CD4-positive, alpha-beta T cell (primary cell): ENCODE results near the gene SLC25A47. TPM values are rescaled to one million over a fixed set of nuclear protein-coding genes. Genes with fewer than 3 reads are reported as not detected.

Source experiments
- ATAC-seq: fragments of 200-7000 bp; cut with Tn5 transposase; one replicate; pipeline ENCODE4 v1.10.0; 2022; ENCODE audit warnings: mild to moderate bottlenecking; ENCODE audit not compliant: poor library complexity
- CTCF ChIA-PET: fragments of 350-600 bp; sonication (Branson Sonifier 250); formaldehyde crosslinking; loops from one replicate; lab custom pipeline; 2021; ENCODE audit warnings: antibody characterized with exemption, inconsistent platforms; lab: Charles Lee
- POLR2A ChIA-PET: fragments of 350-600 bp; sonication (Branson Sonifier 250); formaldehyde crosslinking; loops from one replicate; lab custom pipeline; 2021; ENCODE audit warnings: antibody characterized with exemption, inconsistent platforms; lab: Charles Lee
- DNase-seq, 14 experiments: peaks; one replicate each; pipeline ENCODE4 v3.0.0-alpha.2; 2013 to 2020; ENCODE audit warnings: mixed read lengths in 2 of 14
- H3K27ac ChIP-seq, 2 donors: one replicate each; pipeline versions ENCODE4 v1.5.1 to v1.7.0; 2013; ENCODE audit warnings: low read length in 2 of 2, low read depth in 1 of 2, mild to moderate bottlenecking in 1 of 2
- H3K27me3 ChIP-seq, 2 experiments: 1 replicate in 1 of 2; 2 replicates in 1 of 2; pipeline versions ENCODE4 v1.6.1 to v1.7.0; 2013; ENCODE audit warnings: low read length in 2 of 2, control low read depth in 1 of 2, mild to moderate bottlenecking in 1 of 2, moderate library complexity in 1 of 2; ENCODE audit not compliant: insufficient read depth in 2 of 2, control insufficient read depth in 1 of 2
- H3K36me3 ChIP-seq: one replicate; pipeline ENCODE4 v1.6.1; 2013; ENCODE audit warnings: low read length, control low read depth; ENCODE audit not compliant: insufficient read depth
- H3K4me1 ChIP-seq: one replicate; pipeline ENCODE4 v1.6.1; 2013; ENCODE audit warnings: low read length, control low read depth; ENCODE audit not compliant: insufficient read depth
- H3K4me3 ChIP-seq: one replicate; pipeline ENCODE4 v1.5.1; 2013; ENCODE audit warnings: mild to moderate bottlenecking, low read length, moderate library complexity
- H3K9me3 ChIP-seq, 2 experiments: 1 replicate in 1 of 2; 2 replicates in 1 of 2; pipeline versions ENCODE4 v1.6.1 to v1.7.0; 2013; ENCODE audit warnings: low read length in 2 of 2, mild to moderate bottlenecking in 2 of 2, control low read depth in 1 of 2, moderate library complexity in 1 of 2; ENCODE audit not compliant: control insufficient read depth in 1 of 2, insufficient read depth in 1 of 2
- H3K27ac Mint-ChIP-seq: one replicate; pipeline ENCODE4 v1.8.0; 2020; ENCODE audit warnings: mixed read lengths
- H3K27me3 Mint-ChIP-seq: one replicate; pipeline ENCODE4 v1.8.0; 2021; ENCODE audit warnings: mixed read lengths
- H3K36me3 Mint-ChIP-seq: one replicate; pipeline ENCODE4 v1.8.0; 2021; ENCODE audit warnings: low read depth, mixed read lengths
- H3K4me1 Mint-ChIP-seq: one replicate; pipeline ENCODE4 v1.8.0; 2021; ENCODE audit warnings: low read depth, mixed read lengths
- H3K4me3 Mint-ChIP-seq: one replicate; pipeline ENCODE4 v1.8.0; 2020; ENCODE audit warnings: mild to moderate bottlenecking, mixed read lengths
- H3K9me3 Mint-ChIP-seq: one replicate; pipeline ENCODE4 v1.8.0; 2020; ENCODE audit warnings: mixed read lengths
- intact Hi-C, 2 experiments: fragments of 100-400 bp; cut with DNase I in 1 of 2; cut with micrococcal nuclease in 1 of 2; formaldehyde crosslinking; loops; one replicate each; pipeline versions ENCODE4 v1.15.1 to v1.9.0; 2023 to 2025; cut with DNase I, micrococcal nuclease
- total RNA-seq, 174 experiments: library from RNA in 2 of 174; stranded (reverse) in 2 of 174; gene quantifications; one replicate each; pipeline ENCODE4 v1.2.3 and lab custom pipeline; 2021 to 2026
- TF ChIP-seq, protein P1 (sequence below): fragments of 200-600 bp; IDR thresholded peaks from one replicate; pipeline ENCODE4 v1.8.0; 2022; ENCODE audit warnings: antibody characterized with exemption, mild to moderate bottlenecking

The SLC25A47 gene
- total RNA-seq, 2 experiments from 2014 or later, result not detected

DNA sequence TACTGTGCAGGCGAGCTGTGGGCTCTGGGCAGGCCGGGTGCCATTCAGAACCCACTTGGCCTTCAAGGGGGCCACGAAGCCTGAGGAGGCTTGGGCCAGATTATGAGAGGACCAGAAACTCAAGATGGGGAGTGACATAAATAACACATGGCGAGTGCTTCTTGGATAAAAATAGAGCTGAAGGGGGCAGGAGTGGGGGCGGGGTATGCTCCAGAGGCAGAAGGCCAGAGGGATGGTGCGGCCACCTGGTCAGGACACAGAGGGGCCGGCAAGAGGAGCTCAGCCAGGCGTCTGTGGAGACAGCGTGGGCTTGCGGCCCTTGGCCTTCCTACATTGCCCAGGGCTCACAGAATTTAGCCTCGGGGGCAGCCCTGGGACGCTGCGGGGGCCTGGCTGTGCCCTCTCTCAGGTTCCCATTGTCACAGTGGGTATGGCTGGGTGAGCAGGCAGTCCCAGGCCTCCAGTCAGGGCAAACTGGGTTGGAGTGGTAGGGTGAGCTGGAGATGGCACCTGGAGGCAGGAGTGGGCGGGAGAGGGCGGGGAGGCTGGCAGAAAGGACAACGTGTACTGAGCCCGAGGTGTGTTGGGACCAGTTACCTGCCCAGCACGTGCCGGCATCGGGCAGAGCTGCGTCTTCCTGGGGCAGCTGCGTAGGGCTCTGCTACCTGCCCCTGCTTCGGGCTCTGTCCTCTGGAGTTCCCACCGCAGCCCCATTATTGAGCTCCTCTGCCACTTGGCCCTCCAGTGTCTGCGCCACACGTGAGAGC is 9.5 kb upstream of the SLC25A47 start:
- ATAC-seq (no peak), DNase-seq (no peak)
- Mint-ChIP-seq H3K9me3 (no peaks in the 10 kb centered on the region), H3K36me3 (no peaks in the 10 kb centered on the region), H3K4me3 (no peak overlapping the region), H3K27me3 (no peaks in the 10 kb centered on the region), H3K27ac (no peak overlapping the region), H3K4me1 (no peaks in the 10 kb centered on the region)
- Histone ChIP-seq H3K4me1 (peaks cover 12% of the 10 kb centered on the region), H3K4me3 (no peak overlapping the region), H3K27me3 (no peaks in the 10 kb centered on the region), H3K9me3 (no peaks in the 10 kb centered on the region), H3K27ac (no peak overlapping the region), H3K36me3 (no peaks in the 10 kb centered on the region)
- TF ChIP-seq, protein P1, sequence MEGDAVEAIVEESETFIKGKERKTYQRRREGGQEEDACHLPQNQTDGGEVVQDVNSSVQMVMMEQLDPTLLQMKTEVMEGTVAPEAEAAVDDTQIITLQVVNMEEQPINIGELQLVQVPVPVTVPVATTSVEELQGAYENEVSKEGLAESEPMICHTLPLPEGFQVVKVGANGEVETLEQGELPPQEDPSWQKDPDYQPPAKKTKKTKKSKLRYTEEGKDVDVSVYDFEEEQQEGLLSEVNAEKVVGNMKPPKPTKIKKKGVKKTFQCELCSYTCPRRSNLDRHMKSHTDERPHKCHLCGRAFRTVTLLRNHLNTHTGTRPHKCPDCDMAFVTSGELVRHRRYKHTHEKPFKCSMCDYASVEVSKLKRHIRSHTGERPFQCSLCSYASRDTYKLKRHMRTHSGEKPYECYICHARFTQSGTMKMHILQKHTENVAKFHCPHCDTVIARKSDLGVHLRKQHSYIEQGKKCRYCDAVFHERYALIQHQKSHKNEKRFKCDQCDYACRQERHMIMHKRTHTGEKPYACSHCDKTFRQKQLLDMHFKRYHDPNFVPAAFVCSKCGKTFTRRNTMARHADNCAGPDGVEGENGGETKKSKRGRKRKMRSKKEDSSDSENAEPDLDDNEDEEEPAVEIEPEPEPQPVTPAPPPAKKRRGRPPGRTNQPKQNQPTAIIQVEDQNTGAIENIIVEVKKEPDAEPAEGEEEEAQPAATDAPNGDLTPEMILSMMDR, result no peak
- ChIA-PET CTCF (no interaction called here), POLR2A (no interaction called here)
- intact Hi-C loops, result no loop called here

DNA sequence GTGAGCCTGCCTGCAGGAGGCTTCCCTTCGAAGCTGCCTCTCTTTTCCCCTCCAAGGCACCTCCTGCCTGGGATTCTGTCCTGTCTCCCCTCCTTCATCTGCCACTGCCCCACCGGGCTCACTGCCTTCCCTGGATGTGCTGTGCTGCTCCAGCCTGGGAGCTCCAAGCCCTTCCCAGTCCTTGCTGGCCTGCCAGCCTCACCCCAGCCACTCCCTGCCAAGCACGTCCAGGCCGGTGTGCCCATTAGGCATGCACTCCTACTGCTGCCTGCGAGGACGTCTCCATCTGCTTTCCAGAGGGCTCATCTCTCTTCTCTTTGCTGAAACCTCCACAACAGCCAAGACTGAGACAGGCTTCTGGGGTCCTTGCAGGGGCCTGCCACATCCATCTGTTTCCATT is 8.4 kb upstream of the SLC25A47 start:
- POLR2A ChIA-PET, result no interaction called here
- H3K4me3 ChIP-seq, result no peak overlapping the region
- ATAC-seq, result no peak

DNA sequence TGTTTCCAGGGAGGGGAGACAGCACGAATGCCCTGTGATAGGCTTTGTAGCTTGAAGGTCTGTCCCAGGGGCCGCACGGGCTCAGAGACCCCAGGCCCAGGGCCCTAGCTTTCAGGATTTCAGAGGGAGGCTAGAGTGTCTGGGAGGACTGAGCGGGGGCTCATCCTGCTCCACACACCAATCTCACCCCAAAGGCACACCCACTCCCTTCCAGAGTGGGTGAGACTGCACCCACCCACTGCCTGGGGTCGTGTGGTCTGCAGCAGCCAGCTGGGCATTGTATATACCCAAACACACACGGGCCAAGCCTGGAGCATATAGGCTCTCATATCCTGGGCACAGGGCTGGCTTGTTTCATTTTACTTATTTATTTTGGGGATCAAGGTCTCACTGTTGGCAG is 5.8 kb upstream of the SLC25A47 start:
- no peak overlapping the region for H3K4me3 Mint-ChIP-seq
- Histone ChIP-seq H3K9me3 (no peaks in the 10 kb centered on the region), H3K4me3 (no peak overlapping the region), H3K27ac (no peak overlapping the region), H3K4me1 (peaks cover 12% of the 10 kb centered on the region), H3K36me3 (no peaks in the 10 kb centered on the region), H3K27me3 (no peaks in the 10 kb centered on the region)
- no peaks in the 10 kb centered on the region for H3K36me3 Mint-ChIP-seq
- H3K27me3 Mint-ChIP-seq, result no peaks in the 10 kb centered on the region
- TF ChIP-seq, protein P1, result no peak
- H3K27ac Mint-ChIP-seq, result no peak overlapping the region
- ATAC-seq (no peak), DNase-seq (no peak)
- ChIA-PET CTCF (interaction anchor here (1.1 kb wide), 1 partner anchor 14 kb away, joined by 3 read pairs; no protein-coding TSS in a partner anchor), POLR2A (no interaction called here)
- peaks cover 4% of the 10 kb centered on the region for H3K4me1 Mint-ChIP-seq
- intact Hi-C loops, result no loop called here
- H3K9me3 Mint-ChIP-seq, result no peaks in the 10 kb centered on the region

More for the DNA sequence above, 8.4 kb upstream of the SLC25A47 start:
- Mint-ChIP-seq H3K4me1 (peaks cover 4% of the 10 kb centered on the region), H3K9me3 (no peaks in the 10 kb centered on the region), H3K27me3 (no peaks in the 10 kb centered on the region), H3K4me3 (no peak overlapping the region), H3K27ac (no peak overlapping the region), H3K36me3 (no peaks in the 10 kb centered on the region)
- no peak for DNase-seq
- intact Hi-C loops, result no loop called here
- H3K9me3 ChIP-seq, result no peaks in the 10 kb centered on the region
- H3K27me3 ChIP-seq, result no peaks in the 10 kb centered on the region
- TF ChIP-seq, protein P1, result no peak
- H3K36me3 ChIP-seq, result no peaks in the 10 kb centered on the region
- peaks cover 12% of the 10 kb centered on the region for H3K4me1 ChIP-seq
- no peak overlapping the region for H3K27ac ChIP-seq
- CTCF ChIA-PET, result no interaction called here
